Esophagus squamous epithelium (tissue), 5 donors: Measurements from ENCODE around the gene ASTN1. TPM values are rescaled to one million over a fixed set of nuclear protein-coding genes. Genes with fewer than 3 reads are reported as not detected.

Experiments used
- DNase-seq: peaks from one replicate; lab custom pipeline; 2025; lab: John Stamatoyannopoulos, UW
- H3K27ac ChIP-seq, 4 donors: fragments of 200-600 bp; sonication (generic); one replicate each; pipeline ENCODE4 v1.5.1; 2016 to 2019; ENCODE audit warnings: mild to moderate bottlenecking in 1 of 4
- H3K27me3 ChIP-seq, 4 donors: fragments of 200-600 bp; sonication (generic); 1 replicate in 3 of 4; 2 replicates in 1 of 4; pipeline versions ENCODE4 v1.5.1 to v1.6.0; 2017 to 2021; ENCODE audit warnings: antibody characterized with exemption in 1 of 4
- H3K36me3 ChIP-seq, 3 donors: fragments of 200-600 bp; sonication (generic); one replicate each; pipeline ENCODE4 v1.5.1; 2016 to 2019
- H3K4me1 ChIP-seq, 3 donors: fragments of 200-600 bp; sonication (generic); one replicate each; pipeline ENCODE4 v1.5.1; 2017 to 2019
- H3K4me3 ChIP-seq, 4 donors: fragments of 200-600 bp; sonication (generic); 1 replicate in 3 of 4; 2 replicates in 1 of 4; pipeline ENCODE4 v1.5.1; 2016 to 2019; ENCODE audit warnings: mild to moderate bottlenecking in 2 of 4, moderate library complexity in 1 of 4
- H3K9me3 ChIP-seq, 3 donors: fragments of 200-600 bp; sonication (generic); one replicate each; pipeline ENCODE4 v1.5.1; 2016 to 2019
- POLR2A ChIP-seq, 4 donors: fragments of 450-650 bp; IDR thresholded peaks; one replicate each; pipeline ENCODE4 v1.6.1; 2017; ENCODE audit warnings: antibody characterized with exemption in 4 of 4, mild to moderate bottlenecking in 4 of 4, moderate library complexity in 3 of 4
- WGBS, 2 donors: methylation state at CpG; one replicate each; pipeline ENCODE4 v1.1.5; 2018; 5-methylcytosine and 5-hydroxymethylcytosine counted together
- intact Hi-C: fragments of 100-400 bp; cut with DNase I; formaldehyde crosslinking; loops from one replicate; pipeline ENCODE4 v1.15.0; 2022
- total RNA-seq, 4 donors: library from RNA; depleted of rRNA; stranded (reverse); fragments of >200 nt; gene quantifications; one replicate each; pipeline ENCODE4 v1.1.0, GENCODE V29; 2016
- TF ChIP-seq, protein P1 (sequence below), 6 experiments: fragments of 450-650 bp in 4 of 6; fragments of 200-600 bp in 2 of 6; sonication (generic) in 2 of 6; IDR thresholded peaks; one replicate each; pipeline ENCODE4 v1.5.1; 2016 to 2019; ENCODE audit warnings: antibody characterized with exemption in 6 of 6, mild to moderate bottlenecking in 4 of 6, moderate library complexity in 4 of 6
- donor health status: DM: yes; HTN: yes; CAD: no.

Gene ASTN1
- total RNA-seq, 4 donors from 2014 or later, result under 0.01 TPM; not detected in 3

- 83 to 84% methylated on average over 4 to 7 of the region's 22 CpGs for WGBS, 2 donors
- Histone ChIP-seq H3K9me3 (no peaks in the 10 kb centered on the region), H3K4me3 (no peak overlapping the region), H3K4me1 (no peaks in the 10 kb centered on the region), H3K36me3 (no peaks in the 10 kb centered on the region), H3K27me3 (no peaks in the 10 kb centered on the region), H3K27ac (no peak overlapping the region)
- TF ChIP-seq, protein P1, sequence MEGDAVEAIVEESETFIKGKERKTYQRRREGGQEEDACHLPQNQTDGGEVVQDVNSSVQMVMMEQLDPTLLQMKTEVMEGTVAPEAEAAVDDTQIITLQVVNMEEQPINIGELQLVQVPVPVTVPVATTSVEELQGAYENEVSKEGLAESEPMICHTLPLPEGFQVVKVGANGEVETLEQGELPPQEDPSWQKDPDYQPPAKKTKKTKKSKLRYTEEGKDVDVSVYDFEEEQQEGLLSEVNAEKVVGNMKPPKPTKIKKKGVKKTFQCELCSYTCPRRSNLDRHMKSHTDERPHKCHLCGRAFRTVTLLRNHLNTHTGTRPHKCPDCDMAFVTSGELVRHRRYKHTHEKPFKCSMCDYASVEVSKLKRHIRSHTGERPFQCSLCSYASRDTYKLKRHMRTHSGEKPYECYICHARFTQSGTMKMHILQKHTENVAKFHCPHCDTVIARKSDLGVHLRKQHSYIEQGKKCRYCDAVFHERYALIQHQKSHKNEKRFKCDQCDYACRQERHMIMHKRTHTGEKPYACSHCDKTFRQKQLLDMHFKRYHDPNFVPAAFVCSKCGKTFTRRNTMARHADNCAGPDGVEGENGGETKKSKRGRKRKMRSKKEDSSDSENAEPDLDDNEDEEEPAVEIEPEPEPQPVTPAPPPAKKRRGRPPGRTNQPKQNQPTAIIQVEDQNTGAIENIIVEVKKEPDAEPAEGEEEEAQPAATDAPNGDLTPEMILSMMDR (IDR thresholded peaks at IDR 0.05), result no peak
- no peak for TF ChIP-seq POLR2A (IDR thresholded peaks at IDR 0.05)
- no peak for DNase-seq
- intact Hi-C loops, result no loop called here
Measured at GRCh38 chr1:177032434-177032833, 132.1 kb downstream of the ASTN1 start.

DNA sequence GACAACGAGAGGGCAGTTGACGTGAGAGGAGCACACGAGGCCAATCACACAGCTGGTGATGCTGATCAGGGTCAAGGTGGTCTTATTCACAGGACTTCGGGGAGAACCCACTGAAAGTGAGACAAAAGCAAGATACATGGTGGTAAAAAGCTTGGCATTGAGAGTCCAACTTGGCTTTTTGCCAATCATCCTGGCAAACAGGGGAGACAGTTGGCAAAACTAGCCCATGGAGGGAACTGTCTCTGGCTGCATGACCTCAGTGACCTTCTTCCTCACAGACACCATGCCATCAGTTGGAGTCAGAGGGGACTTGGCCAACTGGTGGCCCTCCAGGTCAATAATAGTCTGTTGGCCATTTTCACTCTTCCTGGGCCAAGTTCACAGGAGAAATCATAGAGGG is 139.9 kb downstream of the ASTN1 start:
- Histone ChIP-seq H3K4me1 (no peaks in the 10 kb centered on the region), H3K36me3 (no peaks in the 10 kb centered on the region), H3K9me3 (no peaks in the 10 kb centered on the region), H3K4me3 (no peak overlapping the region), H3K27ac (no peak overlapping the region), H3K27me3 (no peaks in the 10 kb centered on the region)
- DNase-seq, result no peak
- intact Hi-C loops, result no loop called here
- 78 to 87% methylated on average over 3 to 4 of the region's 4 CpGs for WGBS, 2 donors
- TF ChIP-seq, protein P1 (IDR thresholded peaks at IDR 0.05), result no peak
- no peak for TF ChIP-seq POLR2A (IDR thresholded peaks at IDR 0.05)

- Histone ChIP-seq H3K27me3 (no peaks in the 10 kb centered on the region), H3K4me3 (no peak overlapping the region), H3K27ac (no peak overlapping the region), H3K4me1 (no peaks in the 10 kb centered on the region), H3K9me3 (no peaks in the 10 kb centered on the region), H3K36me3 (no peaks in the 10 kb centered on the region)
- no peak for DNase-seq
- intact Hi-C loops, result no loop called here
- TF ChIP-seq POLR2A (IDR thresholded peaks at IDR 0.05), result no peak
- TF ChIP-seq, protein P1 (IDR thresholded peaks at IDR 0.05), result no peak
- 41 to 68% methylated on average over 3 of the region's 3 CpGs for WGBS, 2 donors
Measured at GRCh38 chr1:177023726-177024125, 140.8 kb downstream of the ASTN1 start.

DNA sequence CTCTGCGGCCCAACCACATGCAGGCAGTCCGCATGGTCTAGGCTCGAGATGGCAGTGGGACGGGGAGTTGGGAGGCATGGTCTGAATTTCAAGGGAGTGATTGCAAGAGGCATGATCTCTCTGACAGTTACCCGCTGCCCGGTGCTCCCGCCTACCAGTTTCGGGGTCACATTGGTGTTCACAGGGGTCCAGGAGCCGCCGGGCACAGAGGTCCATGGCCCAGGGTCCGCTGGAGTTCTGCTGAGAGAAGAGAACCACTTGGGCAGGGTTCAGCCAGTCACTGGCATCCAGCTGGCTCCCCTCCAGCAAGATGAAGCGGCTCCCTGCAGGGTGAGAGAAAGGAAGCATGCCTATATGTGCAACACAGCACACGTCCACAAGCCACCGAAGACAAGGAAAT is 141.3 kb downstream of the ASTN1 start:
- no peaks in the 10 kb centered on the region for H3K9me3 ChIP-seq
- intact Hi-C loops, result no loop called here
- no peak overlapping the region for H3K27ac ChIP-seq
- no peak overlapping the region for H3K4me3 ChIP-seq
- no peaks in the 10 kb centered on the region for H3K36me3 ChIP-seq
- H3K27me3 ChIP-seq, result no peaks in the 10 kb centered on the region
- H3K4me1 ChIP-seq, result no peaks in the 10 kb centered on the region
- 83 to 93% methylated on average over 4 to 8 of the region's 14 CpGs for WGBS, 2 donors
- no peak for DNase-seq
- no peak for TF ChIP-seq POLR2A (IDR thresholded peaks at IDR 0.05)

DNA sequence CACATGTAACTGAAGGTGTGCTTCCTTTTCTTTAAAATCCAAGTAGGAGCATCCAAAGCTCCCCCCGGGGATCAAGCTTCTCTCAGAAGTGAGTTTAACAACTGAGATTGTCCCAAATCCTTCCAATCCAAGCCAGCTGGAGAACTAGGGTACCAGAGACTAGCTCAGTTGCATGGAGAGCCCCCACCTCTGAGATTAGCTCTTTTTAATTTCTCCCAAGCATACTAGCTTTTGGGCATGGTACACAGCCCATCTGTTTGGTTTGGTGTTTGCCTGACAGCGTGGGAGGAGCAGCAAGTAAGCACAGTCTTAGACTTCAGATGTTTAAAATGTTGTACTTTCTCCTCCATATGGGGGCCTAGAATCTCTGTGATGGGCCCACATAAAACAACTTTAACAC is 142.8 kb downstream of the ASTN1 start:
- WGBS, 2 donors, result 67 to 88% methylated on average over 1 to 2 of the region's 2 CpGs

More for the DNA sequence above, 142.8 kb downstream of the ASTN1 start:
- no peaks in the 10 kb centered on the region for H3K36me3 ChIP-seq
- no peak for DNase-seq
- TF ChIP-seq, protein P1 (IDR thresholded peaks at IDR 0.05), result no peak
- no peak for TF ChIP-seq POLR2A (IDR thresholded peaks at IDR 0.05)
- H3K4me1 ChIP-seq, result no peaks in the 10 kb centered on the region
- no peak overlapping the region for H3K4me3 ChIP-seq
- intact Hi-C loops, result no loop called here
- no peak overlapping the region for H3K27ac ChIP-seq
- H3K9me3 ChIP-seq, result no peaks in the 10 kb centered on the region
- no peaks in the 10 kb centered on the region for H3K27me3 ChIP-seq
